DOHH2 (cell line): ENCODE data around the gene CDC42EP3.

ENCODE experiments used
- EZH2phosphoT487 ChIP-seq: fragments of 200-600 bp; sonication (generic); IDR thresholded peaks from 2 replicates; pipeline ENCODE4 v1.6.1; 2017; ENCODE audit warnings: borderline replicate concordance, mild to moderate bottlenecking, antibody characterized with exemption, low read length, moderate library complexity, mixed read lengths
- TF ChIP-seq, protein P1 (sequence below): fragments of 200-600 bp; sonication (generic); IDR thresholded peaks from one replicate; pipeline ENCODE4 v1.5.1; 2014; ENCODE audit warnings: antibody characterized with exemption, mild to moderate bottlenecking, low read depth, low read length; ENCODE audit not compliant: poor library complexity, severe bottlenecking

DNA sequence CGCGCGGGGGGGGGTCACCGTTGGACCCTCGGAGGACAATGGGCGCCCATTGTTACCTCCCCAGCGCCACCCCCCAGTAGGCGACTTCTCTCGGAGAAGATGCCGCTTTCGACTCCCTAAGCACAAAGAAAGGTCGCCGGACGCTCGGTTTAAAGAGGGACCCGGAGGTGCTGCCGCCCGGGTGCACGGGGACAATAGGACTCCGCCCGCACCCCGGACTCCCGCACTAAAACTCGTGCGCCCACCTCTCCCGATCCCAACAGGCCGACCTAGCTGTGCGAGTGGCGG, 318 bp upstream of the CDC42EP3 start:
- no peak for TF ChIP-seq EZH2phosphoT487
- TF ChIP-seq, protein P1, sequence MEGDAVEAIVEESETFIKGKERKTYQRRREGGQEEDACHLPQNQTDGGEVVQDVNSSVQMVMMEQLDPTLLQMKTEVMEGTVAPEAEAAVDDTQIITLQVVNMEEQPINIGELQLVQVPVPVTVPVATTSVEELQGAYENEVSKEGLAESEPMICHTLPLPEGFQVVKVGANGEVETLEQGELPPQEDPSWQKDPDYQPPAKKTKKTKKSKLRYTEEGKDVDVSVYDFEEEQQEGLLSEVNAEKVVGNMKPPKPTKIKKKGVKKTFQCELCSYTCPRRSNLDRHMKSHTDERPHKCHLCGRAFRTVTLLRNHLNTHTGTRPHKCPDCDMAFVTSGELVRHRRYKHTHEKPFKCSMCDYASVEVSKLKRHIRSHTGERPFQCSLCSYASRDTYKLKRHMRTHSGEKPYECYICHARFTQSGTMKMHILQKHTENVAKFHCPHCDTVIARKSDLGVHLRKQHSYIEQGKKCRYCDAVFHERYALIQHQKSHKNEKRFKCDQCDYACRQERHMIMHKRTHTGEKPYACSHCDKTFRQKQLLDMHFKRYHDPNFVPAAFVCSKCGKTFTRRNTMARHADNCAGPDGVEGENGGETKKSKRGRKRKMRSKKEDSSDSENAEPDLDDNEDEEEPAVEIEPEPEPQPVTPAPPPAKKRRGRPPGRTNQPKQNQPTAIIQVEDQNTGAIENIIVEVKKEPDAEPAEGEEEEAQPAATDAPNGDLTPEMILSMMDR = no peak
